ENCODE data around the gene ZSWIM6.

The ZSWIM6 gene

GRCh38 chr5:61328791-61329549 lies 3.1 kb upstream of the ZSWIM6 start:
- Histone ChIP-seq H3K79me2 (ENCODE audit: insufficient read depth, low read length) (no peaks in the 10 kb centered on the region), H3K36me3 (ENCODE audit: insufficient read depth, low read length) (no peaks in the 10 kb centered on the region), H3K4me1 (ENCODE audit: insufficient read depth, low read length, severe bottlenecking) (peaks cover 22% of the 10 kb centered on the region), H3F3A (ENCODE audit: insufficient read depth, low read length) (no peaks in the 10 kb centered on the region), H4K20me1 (ENCODE audit: insufficient read depth, low read length) (no peaks in the 10 kb centered on the region), H3K9me2 (ENCODE audit: low read depth, low read length) (no peaks in the 10 kb centered on the region), H3K9me3 (ENCODE audit: low read length) (no peaks in the 10 kb centered on the region), H2AFZ (ENCODE audit: low read length) (no peak overlapping the region), H3K4me3 (ENCODE audit: low read depth, low read length, poor library complexity, severe bottlenecking) (no peak overlapping the region), H3K4me2 (ENCODE audit: low read length) (no peak overlapping the region), H3K27me3 (ENCODE audit: insufficient read depth, low read length) (no peaks in the 10 kb centered on the region; the same call in 1 of the 2 replicates), H3K9ac (ENCODE audit: low read length) (no peak overlapping the region), H3K27ac (ENCODE audit: low read depth, low read length, poor library complexity, severe bottlenecking) (no peak overlapping the region)
- TF ChIP-seq CTCF (IDR thresholded peaks at IDR 0.05; ENCODE audit: low read length) (no peak), EZH2 (IDR thresholded peaks at IDR 0.05; ENCODE audit: borderline replicate concordance, low read length) (no peak)

GRCh38 chr5:61329550-61330128 lies 2.4 kb upstream of the ZSWIM6 start:
- no peaks in the 10 kb centered on the region for H3K9me2 ChIP-seq (ENCODE audit: low read depth, low read length)
- no peak overlapping the region for H2AFZ ChIP-seq (ENCODE audit: low read length)
- H3K4me3 ChIP-seq (ENCODE audit: low read depth, low read length, poor library complexity, severe bottlenecking): no peak overlapping the region
- no peak overlapping the region for H3K4me2 ChIP-seq (ENCODE audit: low read length)
- H3K36me3 ChIP-seq (ENCODE audit: insufficient read depth, low read length): no peaks in the 10 kb centered on the region
- H4K20me1 ChIP-seq (ENCODE audit: insufficient read depth, low read length): no peaks in the 10 kb centered on the region
- H3F3A ChIP-seq (ENCODE audit: insufficient read depth, low read length): no peaks in the 10 kb centered on the region
- no peaks in the 10 kb centered on the region; the same call in 1 of the 2 replicates for H3K27me3 ChIP-seq (ENCODE audit: insufficient read depth, low read length)
- H3K4me1 ChIP-seq (ENCODE audit: insufficient read depth, low read length, severe bottlenecking): peaks cover 27% of the 10 kb centered on the region
- TF ChIP-seq EZH2 (IDR thresholded peaks at IDR 0.05; ENCODE audit: borderline replicate concordance, low read length) (no peak), CTCF (IDR thresholded peaks at IDR 0.05; ENCODE audit: low read length) (no peak)
- H3K9me3 ChIP-seq (ENCODE audit: low read length): no peaks in the 10 kb centered on the region
- no peaks in the 10 kb centered on the region for H3K79me2 ChIP-seq (ENCODE audit: insufficient read depth, low read length)
- no peak overlapping the region for H3K27ac ChIP-seq (ENCODE audit: low read depth, low read length, poor library complexity, severe bottlenecking)
- no peak overlapping the region for H3K9ac ChIP-seq (ENCODE audit: low read length)

GRCh38 chr5:61330341-61330844 lies 1.7 kb upstream of the ZSWIM6 start:
- no peaks in the 10 kb centered on the region for H3F3A ChIP-seq (ENCODE audit: insufficient read depth, low read length)
- H3K9me2 ChIP-seq (ENCODE audit: low read depth, low read length): no peaks in the 10 kb centered on the region
- H3K9ac ChIP-seq (ENCODE audit: low read length): peak overlapping the region; percentile 58; the same call in 1 of the 2 replicates
- H3K4me1 ChIP-seq (ENCODE audit: insufficient read depth, low read length, severe bottlenecking): peaks cover 27% of the 10 kb centered on the region
- no peaks in the 10 kb centered on the region for H3K9me3 ChIP-seq (ENCODE audit: low read length)
- H3K27ac ChIP-seq (ENCODE audit: low read depth, low read length, poor library complexity, severe bottlenecking): no peak overlapping the region
- H3K36me3 ChIP-seq (ENCODE audit: insufficient read depth, low read length): no peaks in the 10 kb centered on the region
- no peaks in the 10 kb centered on the region for H4K20me1 ChIP-seq (ENCODE audit: insufficient read depth, low read length)
- no peak overlapping the region for H2AFZ ChIP-seq (ENCODE audit: low read length)
- peak overlapping the region; percentile 92 for H3K4me2 ChIP-seq (ENCODE audit: low read length)
- no peaks in the 10 kb centered on the region for H3K79me2 ChIP-seq (ENCODE audit: insufficient read depth, low read length)
- TF ChIP-seq CTCF (IDR thresholded peaks at IDR 0.05; ENCODE audit: low read length) (no peak), EZH2 (IDR thresholded peaks at IDR 0.05; ENCODE audit: borderline replicate concordance, low read length) (no peak)
- H3K27me3 ChIP-seq (ENCODE audit: insufficient read depth, low read length): no peaks in the 10 kb centered on the region; the same call in 1 of the 2 replicates
- H3K4me3 ChIP-seq (ENCODE audit: low read depth, low read length, poor library complexity, severe bottlenecking): peak overlapping the region; percentile 80
